Calu3 (cell line): ENCODE measurements around the gene PRG3. TPM values are rescaled to one million over a fixed set of nuclear protein-coding genes. Genes with fewer than 3 reads are reported as not detected.

Experiments
- BruUV-seq: library from RNA; stranded (reverse); fragments of 400-500 nt; replicated peaks from 2 replicates; lab custom pipeline; 2021; lab: Mats Ljungman, UMichigan
- CTCF ChIA-PET: fragments of 300-600 bp; sonication (Branson Sonifier 250); formaldehyde crosslinking; loops from one replicate; lab custom pipeline; 2022; ENCODE audit warnings: antibody characterized with exemption; lab: Charles Lee
- DNase-seq: peaks from one replicate; pipeline ENCODE4 v3.0.0; 2022
- H3K27ac Mint-ChIP-seq: one replicate; pipeline ENCODE4 v1.8.0; 2022; ENCODE audit warnings: mixed read lengths; ENCODE audit not compliant: unreplicated experiment
- H3K27me3 Mint-ChIP-seq: one replicate; pipeline ENCODE4 v1.8.0; 2022; ENCODE audit warnings: mixed read lengths; ENCODE audit not compliant: unreplicated experiment
- H3K36me3 Mint-ChIP-seq: one replicate; pipeline ENCODE4 v1.8.0; 2022; ENCODE audit warnings: mild to moderate bottlenecking, moderate library complexity, mixed read lengths; ENCODE audit not compliant: insufficient read depth, unreplicated experiment
- H3K4me1 Mint-ChIP-seq: one replicate; pipeline ENCODE4 v1.8.0; 2022; ENCODE audit warnings: mild to moderate bottlenecking, low read depth, mixed read lengths; ENCODE audit not compliant: unreplicated experiment
- H3K4me3 Mint-ChIP-seq: one replicate; pipeline ENCODE4 v1.8.0; 2022; ENCODE audit warnings: mild to moderate bottlenecking, low read depth, moderate library complexity, mixed read lengths; ENCODE audit not compliant: unreplicated experiment
- H3K9me3 Mint-ChIP-seq: one replicate; pipeline ENCODE4 v1.8.0; 2022; ENCODE audit warnings: low read depth, mixed read lengths; ENCODE audit not compliant: unreplicated experiment
- intact Hi-C: fragments of 100-400 bp; cut with micrococcal nuclease; formaldehyde crosslinking; loops from one replicate; pipeline ENCODE4 v1.10.0; 2022; ENCODE audit not compliant: unreplicated experiment
- total RNA-seq: library from RNA; stranded (reverse); gene quantifications from 2 replicates; pipeline ENCODE4 v1.2.3, GENCODE V29; 2022
- TF ChIP-seq, protein P1 (sequence below): fragments of 200-600 bp; IDR thresholded peaks from one replicate; pipeline ENCODE4 v1.8.0; 2022; ENCODE audit warnings: antibody characterized with exemption; ENCODE audit not compliant: unreplicated experiment

The PRG3 gene
- total RNA-seq, 1 experiment from 2014 or later, result not detected

DNA sequence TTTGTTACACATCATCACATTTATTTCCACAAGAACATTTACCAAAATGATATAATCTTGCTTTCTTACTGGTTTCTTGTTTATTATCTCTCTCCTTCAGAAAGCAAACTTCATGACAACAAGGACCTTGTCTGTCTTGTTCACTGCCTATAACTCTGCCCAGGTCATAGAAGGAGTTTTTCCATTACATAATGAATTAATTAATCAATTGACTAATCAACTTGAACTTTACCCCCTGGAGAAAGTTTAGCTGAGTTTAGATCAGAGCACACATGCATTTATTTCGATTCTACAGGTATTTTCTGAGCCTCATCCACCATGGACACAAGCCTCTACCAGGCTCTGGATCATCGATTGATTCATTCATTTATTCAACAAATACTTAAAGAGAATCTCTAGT is 15.8 kb upstream of the PRG3 start:
- no TSS peak for BruUV-seq
- DNase-seq, result no peak
- H3K27ac Mint-ChIP-seq, result no peak overlapping the region
- H3K9me3 Mint-ChIP-seq, result no peaks in the 10 kb centered on the region
- TF ChIP-seq, protein P1, sequence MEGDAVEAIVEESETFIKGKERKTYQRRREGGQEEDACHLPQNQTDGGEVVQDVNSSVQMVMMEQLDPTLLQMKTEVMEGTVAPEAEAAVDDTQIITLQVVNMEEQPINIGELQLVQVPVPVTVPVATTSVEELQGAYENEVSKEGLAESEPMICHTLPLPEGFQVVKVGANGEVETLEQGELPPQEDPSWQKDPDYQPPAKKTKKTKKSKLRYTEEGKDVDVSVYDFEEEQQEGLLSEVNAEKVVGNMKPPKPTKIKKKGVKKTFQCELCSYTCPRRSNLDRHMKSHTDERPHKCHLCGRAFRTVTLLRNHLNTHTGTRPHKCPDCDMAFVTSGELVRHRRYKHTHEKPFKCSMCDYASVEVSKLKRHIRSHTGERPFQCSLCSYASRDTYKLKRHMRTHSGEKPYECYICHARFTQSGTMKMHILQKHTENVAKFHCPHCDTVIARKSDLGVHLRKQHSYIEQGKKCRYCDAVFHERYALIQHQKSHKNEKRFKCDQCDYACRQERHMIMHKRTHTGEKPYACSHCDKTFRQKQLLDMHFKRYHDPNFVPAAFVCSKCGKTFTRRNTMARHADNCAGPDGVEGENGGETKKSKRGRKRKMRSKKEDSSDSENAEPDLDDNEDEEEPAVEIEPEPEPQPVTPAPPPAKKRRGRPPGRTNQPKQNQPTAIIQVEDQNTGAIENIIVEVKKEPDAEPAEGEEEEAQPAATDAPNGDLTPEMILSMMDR, result no peak
- intact Hi-C loops, result no loop called here
- H3K27me3 Mint-ChIP-seq, result peaks cover 15% of the 10 kb centered on the region
- CTCF ChIA-PET, result interaction anchor here (0.7 kb wide), 1 partner anchor 232 kb away, joined by 3 read pairs; no protein-coding TSS in a partner anchor
- H3K36me3 Mint-ChIP-seq, result no peaks in the 10 kb centered on the region
- H3K4me1 Mint-ChIP-seq, result no peaks in the 10 kb centered on the region
- no peak overlapping the region for H3K4me3 Mint-ChIP-seq

DNA sequence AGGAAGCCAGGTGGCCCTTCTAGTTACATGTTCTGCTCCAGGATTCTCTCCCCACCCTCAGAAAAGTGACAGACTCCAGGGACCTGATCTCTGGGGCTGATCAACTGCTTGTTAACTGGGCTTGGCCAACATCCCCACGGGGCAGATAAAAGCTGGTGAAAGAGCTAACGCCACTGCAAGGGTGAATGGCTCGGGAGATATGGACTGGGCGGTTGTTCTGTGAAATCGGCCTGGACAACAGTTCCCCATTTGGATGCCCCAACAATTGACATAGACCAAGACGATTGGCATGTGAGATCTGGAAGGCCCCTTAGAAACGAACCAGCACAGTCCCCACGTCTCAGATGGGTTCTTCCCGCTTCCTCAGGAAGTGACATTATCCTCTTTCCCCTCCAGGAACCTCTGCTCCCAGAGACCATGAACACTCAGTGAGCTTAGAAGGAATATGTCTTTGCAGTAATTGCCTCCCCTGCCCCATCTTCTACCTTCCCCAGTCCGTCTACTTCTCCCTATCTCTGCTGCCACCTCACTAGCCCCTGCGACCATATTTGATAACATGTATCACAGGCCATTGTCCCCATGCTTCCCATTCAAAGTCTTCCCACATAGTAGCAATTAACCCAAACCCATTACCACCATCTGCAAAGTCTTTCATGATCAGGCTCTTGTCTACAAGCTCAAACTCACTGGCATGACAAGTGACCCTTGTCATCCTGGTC is 15.1 kb upstream of the PRG3 start:
- no peak overlapping the region for H3K27ac Mint-ChIP-seq
- no peaks in the 10 kb centered on the region for H3K36me3 Mint-ChIP-seq
- H3K27me3 Mint-ChIP-seq, result peaks cover 21% of the 10 kb centered on the region
- intact Hi-C loops, result no loop called here
- TF ChIP-seq, protein P1, result no peak
- no peak for DNase-seq
- no TSS peak for BruUV-seq
- no peaks in the 10 kb centered on the region for H3K9me3 Mint-ChIP-seq
- H3K4me3 Mint-ChIP-seq, result no peak overlapping the region
- CTCF ChIA-PET, result interaction anchor here (0.7 kb wide), 1 partner anchor 233 kb away, joined by 3 read pairs; no protein-coding TSS in a partner anchor
- no peaks in the 10 kb centered on the region for H3K4me1 Mint-ChIP-seq

DNA sequence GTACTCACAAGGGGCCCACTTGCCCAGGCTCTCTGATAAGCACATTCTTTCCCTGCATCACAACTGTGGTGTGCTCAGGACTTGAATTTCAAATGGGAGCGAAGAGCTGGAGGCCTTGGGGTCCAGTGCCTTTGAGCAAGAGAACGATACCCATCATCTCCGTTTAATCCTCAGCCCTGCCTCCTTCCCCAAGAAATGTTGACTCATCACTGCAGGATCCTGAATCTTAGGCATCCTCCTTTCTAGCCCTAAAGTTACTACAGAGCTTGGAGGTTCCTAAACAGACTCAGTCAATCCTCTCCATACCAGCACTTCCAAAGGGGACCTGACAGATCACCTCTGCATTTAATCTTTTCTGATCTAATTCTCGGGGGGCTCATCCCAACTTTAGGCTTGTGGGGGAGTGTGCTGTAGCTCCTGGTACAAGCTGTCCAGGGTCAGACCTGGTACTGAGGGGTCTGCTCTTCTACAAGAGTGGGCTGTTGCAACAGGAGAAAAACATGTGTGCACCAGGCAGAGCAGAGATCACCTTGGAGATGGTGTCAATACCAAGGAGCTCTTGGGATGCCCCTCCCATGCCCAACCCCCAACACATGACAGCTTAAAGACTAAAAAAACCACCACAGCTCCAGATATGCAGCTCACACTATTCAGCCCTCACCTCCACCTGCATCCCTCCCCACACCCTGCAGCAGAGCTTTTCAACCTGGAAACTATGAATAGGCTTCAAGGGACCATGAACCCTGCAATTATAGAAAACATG is 13.4 kb upstream of the PRG3 start:
- Mint-ChIP-seq H3K4me3 (no peak overlapping the region), H3K27me3 (peaks cover 38% of the 10 kb centered on the region), H3K4me1 (no peaks in the 10 kb centered on the region), H3K9me3 (no peaks in the 10 kb centered on the region), H3K27ac (no peak overlapping the region), H3K36me3 (no peaks in the 10 kb centered on the region)
- no TSS peak for BruUV-seq
- intact Hi-C loops, result no loop called here
- no peak for DNase-seq
- TF ChIP-seq, protein P1, result no peak
- CTCF ChIA-PET, result interaction anchor here (0.6 kb wide), 1 partner anchor 64 kb away, joined by 4 read pairs; no protein-coding TSS in a partner anchor

DNA sequence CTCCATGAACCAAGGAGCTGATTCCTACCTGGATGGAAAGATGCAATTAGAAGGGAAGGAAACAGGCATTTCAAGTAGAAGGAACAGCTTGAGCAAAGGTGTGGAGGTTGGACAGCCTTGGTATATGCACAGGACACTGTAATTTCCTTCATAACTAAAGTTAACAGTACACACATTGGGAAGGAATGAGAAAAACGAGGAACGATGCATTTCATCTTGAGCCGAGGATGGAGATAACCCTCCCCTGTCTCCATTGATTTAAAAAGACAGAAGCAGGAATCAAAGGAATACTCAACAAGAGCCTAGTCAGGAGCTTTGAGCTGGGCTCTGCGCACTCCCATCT is 11.8 kb upstream of the PRG3 start:
- Mint-ChIP-seq H3K4me3 (no peak overlapping the region), H3K36me3 (no peaks in the 10 kb centered on the region), H3K27ac (no peak overlapping the region), H3K27me3 (peaks cover 48% of the 10 kb centered on the region), H3K4me1 (no peaks in the 10 kb centered on the region), H3K9me3 (no peaks in the 10 kb centered on the region)
- BruUV-seq, result no TSS peak
- TF ChIP-seq, protein P1, result no peak
- CTCF ChIA-PET, result no interaction called here
- intact Hi-C loops, result no loop called here
- DNase-seq, result no peak
